ENCODE results near the gene ROR1. TPM values are rescaled to one million over a fixed set of nuclear protein-coding genes. Genes with fewer than 3 reads are reported as not detected.

Gene ROR1
- total and polyA plus RNA-seq, 2 of the 4 experiments (the other 2 are of a cell fraction) = 4.4 to 10.0 TPM

- Histone ChIP-seq H2AK9ac (replicated peaks; ENCODE audit: low read depth, low read length, poor library complexity) (no peak overlapping the region), H3K27me3 (ENCODE audit: control insufficient read depth, insufficient read depth, low read length) (no peaks in the 10 kb centered on the region), H4K20me1 (ENCODE audit: insufficient read depth, low read length) (no peaks in the 10 kb centered on the region; the same call in 1 of the 2 replicates), H3K4me3 (ENCODE audit: insufficient read depth, low read depth, low read length) (no peak overlapping the region), H3K56ac (ENCODE audit: extremely low read depth, insufficient read depth, low read length) (no peak overlapping the region), H3K4me1 (ENCODE audit: control insufficient read depth, insufficient read depth, low read length) (no peaks in the 10 kb centered on the region; the same call in 1 of the 2 replicates), H2BK5ac (ENCODE audit: low read depth, low read length, poor library complexity, severe bottlenecking) (no peak overlapping the region), H3K4me2 (ENCODE audit: low read depth, low read length) (no peak overlapping the region), H3K27ac (ENCODE audit: insufficient read depth, low read length) (no peak overlapping the region), H3K79me1 (ENCODE audit: low read depth in 1 of 2, low read length in 2 of 2) (no peaks in the 10 kb centered on the region), H2BK120ac (ENCODE audit: low read depth, low read length) (no peak overlapping the region), H3K4ac (ENCODE audit: low read depth, low read length) (no peak overlapping the region), H2AFZ (replicated peaks; ENCODE audit: low read length, poor library complexity) (no peak overlapping the region), H3K18ac (ENCODE audit: low read depth, low read length) (no peak overlapping the region), H4K91ac (ENCODE audit: insufficient read depth, low read depth, low read length) (no peak overlapping the region), H2BK15ac (ENCODE audit: low read depth, low read length) (no peak overlapping the region), H3K36me3 (ENCODE audit: control insufficient read depth, insufficient read depth, low read length) (no peaks in the 10 kb centered on the region), H3K9me3 (ENCODE audit: control insufficient read depth, insufficient read depth, low read length) (0 out of 2 replicates have a peak, but pooled peaks cover 3% of the 10 kb centered on the region), H4K8ac (ENCODE audit: low read depth in 2 of 2, low read length in 2 of 2) (no peak overlapping the region), H2BK20ac (ENCODE audit: low read depth, low read length) (no peak overlapping the region), H3K9ac (ENCODE audit: low read depth, low read length) (no peak overlapping the region), H3K9me1 (ENCODE audit: insufficient read depth, low read length) (no peaks in the 10 kb centered on the region), H3K14ac (replicated peaks; ENCODE audit: low read depth, low read length) (no peak overlapping the region), H2AK5ac (ENCODE audit: low read depth, low read length) (no peak overlapping the region), H3K23ac (ENCODE audit: low read depth, low read length) (no peak overlapping the region; the same call in 1 of the 2 replicates), H4K5ac (ENCODE audit: low read depth, low read length) (no peak overlapping the region)
- BruUV-seq (replicated peaks) = no TSS peak
- in situ Hi-C loops (cut with MboI; ENCODE audit: low sequenced_read_pairs) (no loop called here), dilution Hi-C loops (cut with HindIII; ENCODE audit: low sequenced_read_pairs, unreplicated experiment) (no loop called here), intact Hi-C loops (cut with micrococcal nuclease) (no loop called here)
- DNase-seq (no peak), ATAC-seq (ENCODE audit: low read depth) (no peak)
- TF ChIP-seq, protein P1, sequence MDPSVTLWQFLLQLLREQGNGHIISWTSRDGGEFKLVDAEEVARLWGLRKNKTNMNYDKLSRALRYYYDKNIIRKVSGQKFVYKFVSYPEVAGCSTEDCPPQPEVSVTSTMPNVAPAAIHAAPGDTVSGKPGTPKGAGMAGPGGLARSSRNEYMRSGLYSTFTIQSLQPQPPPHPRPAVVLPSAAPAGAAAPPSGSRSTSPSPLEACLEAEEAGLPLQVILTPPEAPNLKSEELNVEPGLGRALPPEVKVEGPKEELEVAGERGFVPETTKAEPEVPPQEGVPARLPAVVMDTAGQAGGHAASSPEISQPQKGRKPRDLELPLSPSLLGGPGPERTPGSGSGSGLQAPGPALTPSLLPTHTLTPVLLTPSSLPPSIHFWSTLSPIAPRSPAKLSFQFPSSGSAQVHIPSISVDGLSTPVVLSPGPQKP (IDR thresholded peaks at IDR 0.05; ENCODE audit: borderline replicate concordance, low read depth, low read length) = no peak
- no peak for TF ChIP-seq RCOR1 (IDR thresholded peaks at IDR 0.05; ENCODE audit: insufficient replicate concordance, low read length)
- TF ChIP-seq NFE2L2 (IDR thresholded peaks at IDR 0.05; ENCODE audit: low read depth, low read length) = no peak
- TF ChIP-seq RAD21 (IDR thresholded peaks at IDR 0.05; ENCODE audit: low read length) = no peak
- no peak for TF ChIP-seq SMC3 (IDR thresholded peaks at IDR 0.05; ENCODE audit: low read depth, low read length)
- TF ChIP-seq RFX5 (IDR thresholded peaks at IDR 0.05; ENCODE audit: low read depth, low read length) = no peak
- TF ChIP-seq MAZ (IDR thresholded peaks at IDR 0.05; ENCODE audit: borderline replicate concordance, low read depth, low read length) = no peak
- ChIA-PET CTCF (interaction anchor here (1.0 kb wide), 1 partner anchor 185 kb away, joined by 3 read pairs; no protein-coding TSS in a partner anchor), POLR2A (ENCODE audit: unreplicated experiment) (no interaction called here)
- WGBS, 2 experiments (ENCODE audit: extremely low coverage in 2 of 2, insufficient read length in 1 of 2) = 93% methylated on average over 2 of the region's 3 CpGs; no CpG with 5 or more reads in 1 of the 2 experiments
These were observed 85.9 kb downstream of the ROR1 start for GRCh38 chr1:63859480-63860275.
